Left lobe of liver (tissue), 2 donors: Measurements from ENCODE around the gene CXADR. TPM values are rescaled to one million over a fixed set of nuclear protein-coding genes. Genes with fewer than 3 reads are reported as not detected.
A peak's percentile ranks its signal among the peaks of the same experiment; 100 is the strongest.
"Not testable (repeated sequence)": the region's sequence is repeated elsewhere in the genome, so short reads cannot be mapped to it uniquely, and the experiment has no call there.

Source experiments
- ATAC-seq: fragments of 200-7000 bp; cut with Tn5 transposase; one replicate; pipeline ENCODE4 v1.9.1; 2020; ENCODE audit warnings: mild to moderate bottlenecking, moderate library complexity
- DNase-seq: peaks from one replicate; pipeline ENCODE4 v3.0.0-alpha.2; 2020; ENCODE audit warnings: low spot score
- total RNA-seq: library from RNA; stranded (reverse); gene quantifications from one replicate; pipeline ENCODE4 v1.2.1, GENCODE V29; 2021
- donor health status: DM: no; HTN: no; CAD: no; lungs with moderate emphysema.
- donor health status: DM: no; HTN: yes; CAD: no.

The CXADR gene
- total RNA-seq, 1 donor from 2014 or later = 23.4 TPM

- no peak for ATAC-seq
- DNase-seq = no peak
Observed at GRCh38 chr21:17501107-17502006, 11.5 kb upstream of the CXADR start.

DNA sequence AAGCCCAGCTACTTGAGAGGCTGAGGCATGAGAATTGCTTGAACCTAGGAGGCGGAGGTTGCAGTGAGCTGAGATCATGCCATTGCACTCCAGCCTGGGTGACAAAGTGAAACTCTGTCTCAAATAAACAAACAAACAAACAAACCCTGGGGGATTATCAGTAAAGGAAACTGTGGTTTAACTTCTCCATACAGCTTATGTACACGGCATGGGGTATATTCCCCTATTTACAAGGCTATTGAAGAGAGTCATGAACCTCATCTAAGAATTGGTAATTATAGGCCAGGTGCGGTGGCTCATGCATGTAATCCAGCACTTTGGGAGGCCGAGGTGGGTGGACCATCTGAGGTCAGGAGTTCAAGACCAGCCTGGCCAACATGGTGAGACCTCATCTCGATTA is 9.9 kb upstream of the CXADR start:
- ATAC-seq, DNase-seq: not testable (repeated sequence)

- no peak for DNase-seq
- no peak for ATAC-seq
Observed at GRCh38 chr21:17506951-17507350, 5.9 kb upstream of the CXADR start.

DNA sequence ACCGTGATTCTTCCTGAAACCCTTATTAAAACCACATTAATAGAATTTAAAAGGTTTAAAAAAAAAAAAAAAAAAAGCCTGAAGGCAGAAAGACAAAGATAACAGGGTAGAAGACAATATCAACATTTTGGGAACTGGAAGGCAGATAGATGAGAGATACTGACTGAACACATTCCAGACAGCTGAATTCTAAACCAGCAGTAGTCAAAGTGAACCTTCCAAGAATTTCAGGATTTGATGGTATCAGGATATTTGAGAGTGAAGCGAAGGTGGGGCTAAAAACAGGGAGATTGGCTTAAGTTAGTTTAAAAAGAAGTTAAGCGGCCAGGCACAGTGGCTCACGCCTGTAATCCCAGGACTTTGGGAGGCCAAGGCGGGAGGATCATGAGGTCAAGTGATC is 5.3 kb upstream of the CXADR start:
- DNase-seq = no peak
- no peak for ATAC-seq

DNA sequence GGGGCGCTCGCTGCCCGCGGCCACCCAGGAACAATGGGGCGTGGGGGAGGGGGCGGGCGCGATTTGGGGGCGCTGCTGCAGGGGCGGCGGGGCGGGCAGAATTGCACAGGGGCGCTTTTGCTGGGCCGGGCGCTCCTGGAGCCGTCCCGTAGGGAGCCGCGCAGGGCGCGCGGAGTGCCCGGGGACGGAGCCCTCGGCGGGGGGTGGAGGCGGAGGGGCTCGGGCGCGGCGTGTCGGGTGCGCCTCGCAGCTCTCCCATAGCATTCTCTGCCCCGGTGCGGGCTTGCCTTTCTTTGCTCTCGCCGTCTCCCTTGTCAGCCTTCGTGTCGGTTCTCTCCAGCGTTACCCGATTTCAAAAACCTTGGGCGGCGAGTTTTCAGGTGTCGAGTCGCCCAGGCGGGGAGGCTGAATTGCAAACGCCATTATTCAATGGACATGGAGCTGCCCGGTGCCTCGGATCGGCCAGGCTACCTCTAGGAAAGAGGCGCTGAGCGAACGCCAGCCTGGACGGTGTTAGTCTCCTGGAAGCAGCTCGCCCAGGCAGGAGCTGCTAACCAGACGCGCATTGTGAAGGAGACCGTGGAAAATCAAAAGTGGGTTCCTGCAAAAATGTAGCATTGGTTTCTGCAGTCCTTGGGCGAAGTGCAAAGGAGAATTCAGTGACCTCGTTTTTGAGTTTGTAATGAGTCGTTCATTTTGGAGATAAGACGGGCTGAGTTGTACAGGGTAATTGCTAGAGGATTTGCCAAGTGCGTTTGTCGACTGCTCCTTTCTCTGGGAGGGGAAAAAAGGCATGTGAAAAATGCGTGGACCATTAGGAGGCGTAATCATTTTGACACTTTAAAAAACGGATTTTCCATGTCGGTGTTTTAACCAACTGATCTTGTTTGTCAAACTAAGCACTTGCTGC is 626 bp downstream of the CXADR start:
- ATAC-seq = peak; percentile 47
- peak; percentile 62 for DNase-seq

DNA sequence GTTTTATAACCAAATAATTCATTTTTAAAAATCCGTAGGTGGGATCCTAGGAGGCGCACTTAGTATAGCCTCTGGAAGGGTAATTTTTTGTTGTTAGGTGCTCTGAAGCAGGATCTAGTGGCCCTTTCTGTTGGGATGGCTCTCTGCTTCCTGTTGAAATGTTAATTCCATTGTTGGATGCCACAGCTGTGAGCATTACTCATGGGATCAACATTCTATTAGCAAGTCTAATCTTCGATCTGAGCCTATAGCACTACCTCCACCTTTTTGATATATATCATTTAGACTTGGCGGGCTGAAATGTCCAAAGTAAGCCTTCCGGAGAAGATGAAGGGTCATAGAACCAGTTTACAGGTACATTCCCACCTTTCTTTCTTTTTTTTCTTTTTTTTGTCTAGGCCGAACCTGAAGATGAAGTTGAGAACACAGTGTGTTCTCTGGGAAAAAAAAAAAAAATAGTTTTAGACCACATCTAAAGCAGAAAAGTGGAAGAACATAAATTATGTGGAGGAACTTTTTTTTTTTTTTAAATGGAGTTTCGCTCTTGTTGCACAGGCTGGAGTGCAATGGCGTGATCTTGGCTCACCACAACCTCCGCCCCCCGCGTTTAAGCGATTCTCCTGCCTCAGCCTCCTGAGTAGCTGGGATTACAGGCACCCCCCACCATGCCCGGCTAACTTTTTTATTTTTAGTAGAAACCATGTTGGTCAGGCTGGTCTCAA is 1.4 kb downstream of the CXADR start:
- DNase-seq (no peak), ATAC-seq (no peak)

- not testable (repeated sequence) for DNase-seq, ATAC-seq
Observed at GRCh38 chr21:17517008-17517407, 4.2 kb downstream of the CXADR start.

GRCh38 chr21:17519208-17519738 is 6.4 kb downstream of the CXADR start:
- no peak for ATAC-seq
- DNase-seq = no peak

- ATAC-seq (no peak), DNase-seq (no peak)
Observed at GRCh38 chr21:17519965-17520609, 7.2 kb downstream of the CXADR start.

DNA sequence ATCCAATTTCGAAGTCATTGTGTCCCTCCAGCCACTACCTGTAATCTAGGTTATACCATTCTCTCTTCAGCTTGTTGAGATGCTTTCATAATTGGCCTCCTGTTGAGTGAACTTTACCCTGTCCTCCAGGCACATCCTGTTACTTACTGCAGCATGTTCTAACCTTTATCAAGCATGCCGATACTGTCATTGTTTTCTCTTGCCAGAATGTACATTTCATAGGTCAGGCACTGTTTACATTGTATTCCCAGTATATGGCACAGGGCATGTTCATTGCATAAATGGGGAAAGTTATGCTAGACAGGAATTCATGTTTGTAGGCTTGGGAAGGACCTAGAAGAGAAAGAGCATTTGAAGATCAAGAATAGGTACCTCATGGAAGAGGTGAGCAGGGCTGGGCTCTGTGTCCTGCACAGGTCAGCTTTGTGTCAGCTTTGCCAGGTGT is 10.2 kb downstream of the CXADR start:
- ATAC-seq = peak; percentile 87
- peak; percentile 61 for DNase-seq

GRCh38 chr21:17523979-17524494 is 11.2 kb downstream of the CXADR start:
- ATAC-seq = not testable (repeated sequence)

DNA sequence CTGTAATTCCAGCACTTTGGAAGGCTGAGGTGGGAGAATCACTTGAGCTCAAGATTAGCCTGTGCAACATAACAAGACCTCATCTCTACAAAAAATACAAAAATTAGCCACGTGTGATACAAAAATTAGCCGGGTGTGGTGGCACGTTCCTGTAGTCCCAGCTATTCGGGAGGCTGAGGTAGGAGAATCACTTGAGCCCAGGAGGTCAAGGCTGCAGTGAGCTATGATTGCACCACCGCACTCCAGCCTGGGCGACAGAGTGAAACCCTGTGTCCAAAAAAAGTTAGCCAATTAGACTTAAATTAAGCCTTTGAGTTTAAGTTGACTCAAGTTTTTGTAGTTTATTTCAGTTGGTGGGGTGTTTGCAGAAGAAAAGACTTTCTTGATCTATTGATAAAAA is 11.8 kb downstream of the CXADR start:
- DNase-seq = no peak
- ATAC-seq = no peak

More at GRCh38 chr21:17523979-17524494, 11.2 kb downstream of the CXADR start:
- not testable (repeated sequence) for DNase-seq

DNA sequence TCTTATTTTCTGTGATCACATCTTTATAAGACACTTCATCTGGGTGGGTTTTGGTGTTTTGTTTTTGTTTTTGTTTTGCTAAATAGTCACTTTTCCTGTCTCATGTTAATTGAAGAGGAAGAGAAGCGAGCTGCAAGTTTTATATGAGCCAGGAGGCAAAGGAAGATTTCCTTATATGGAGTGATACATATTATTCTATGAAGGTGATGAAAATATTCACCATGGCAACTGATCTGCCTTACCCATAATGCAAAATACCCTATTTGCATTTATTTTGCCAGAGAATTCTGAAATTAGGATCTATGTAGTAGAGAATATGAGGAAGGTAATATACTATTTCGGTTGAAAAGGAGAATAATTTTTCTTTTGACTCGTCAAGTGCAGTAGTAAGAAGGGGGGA is 13.9 kb downstream of the CXADR start:
- DNase-seq (no peak), ATAC-seq (no peak)

GRCh38 chr21:17527240-17527639 is 14.4 kb downstream of the CXADR start:
- DNase-seq (no peak), ATAC-seq (peak; percentile 24)

- ATAC-seq = no peak
- DNase-seq = no peak
Observed at GRCh38 chr21:17527711-17528110, 14.9 kb downstream of the CXADR start.

- ATAC-seq (no peak), DNase-seq (no peak)
Observed at GRCh38 chr21:17529648-17530047, 16.8 kb downstream of the CXADR start.

- ATAC-seq = no peak
- no peak for DNase-seq
Observed at GRCh38 chr21:17532292-17532691, 19.4 kb downstream of the CXADR start.

DNA sequence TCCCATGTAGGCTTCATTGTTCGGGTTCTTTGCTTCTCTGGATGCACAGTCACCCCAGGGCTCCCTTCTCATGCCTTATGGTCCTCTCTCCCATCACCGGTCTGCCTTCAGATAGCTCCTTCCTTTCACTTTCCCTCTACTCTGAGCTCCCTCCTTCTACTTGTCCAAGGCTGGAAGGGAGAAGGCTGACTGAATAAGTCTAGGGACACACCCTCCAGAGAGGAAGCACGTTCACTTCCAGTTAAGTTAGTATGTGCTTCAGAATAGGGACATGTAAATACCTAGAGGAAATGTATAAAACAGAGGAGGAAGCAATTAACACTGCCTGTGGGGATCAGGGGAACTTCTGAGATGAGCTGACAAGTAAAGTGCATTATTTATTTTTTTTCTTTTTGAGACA is 23.5 kb downstream of the CXADR start:
- DNase-seq (no peak), ATAC-seq (peak; percentile 47)

DNA sequence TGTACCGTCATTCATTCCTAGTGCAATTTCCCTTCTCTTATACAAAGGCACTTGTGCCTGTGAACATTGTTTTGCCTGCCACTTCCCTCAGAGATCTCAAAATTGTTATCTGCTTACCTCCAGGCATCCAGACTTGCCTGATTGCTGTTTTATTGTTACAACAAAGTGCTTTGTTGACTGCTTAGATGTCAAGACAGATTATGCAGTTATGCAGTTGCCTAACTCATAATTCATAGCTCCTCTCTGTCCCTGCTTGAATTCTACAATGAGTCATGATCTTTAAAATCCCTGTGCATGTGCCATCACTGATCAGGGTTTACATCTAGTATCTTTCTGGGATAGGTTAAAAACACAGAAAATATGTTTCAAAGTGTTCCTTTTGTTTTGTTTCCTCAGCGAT is 24.5 kb downstream of the CXADR start:
- ATAC-seq (no peak), DNase-seq (no peak)

DNA sequence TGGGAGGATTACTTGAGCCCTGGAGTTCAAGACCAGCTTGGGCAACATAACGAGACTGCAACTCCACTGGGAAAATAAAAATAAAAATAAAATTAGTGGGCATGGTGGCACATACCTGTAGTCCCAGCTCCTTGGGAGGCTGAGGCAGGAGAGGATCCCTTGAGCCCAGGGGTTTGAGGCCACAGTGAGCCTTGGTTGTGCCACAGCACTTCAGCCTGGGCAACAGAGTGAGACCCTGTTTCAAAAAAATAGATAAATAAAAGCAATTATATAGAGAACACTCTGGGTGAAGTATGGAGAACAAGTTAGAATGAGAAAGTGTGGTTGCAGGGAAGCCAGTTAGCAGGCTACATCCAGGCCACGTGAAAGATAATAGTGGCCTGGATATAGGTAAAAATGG is 25.7 kb downstream of the CXADR start:
- DNase-seq (no peak), ATAC-seq (peak; percentile 20)
